ENCODE measurements around the gene ASTN2. TPM values are rescaled to one million over a fixed set of nuclear protein-coding genes. Genes with fewer than 3 reads are reported as not detected.

Gene ASTN2
- total and polyA plus RNA-seq, 2 experiments from 2014 or later: 7.0 to 24.6 TPM

DNA sequence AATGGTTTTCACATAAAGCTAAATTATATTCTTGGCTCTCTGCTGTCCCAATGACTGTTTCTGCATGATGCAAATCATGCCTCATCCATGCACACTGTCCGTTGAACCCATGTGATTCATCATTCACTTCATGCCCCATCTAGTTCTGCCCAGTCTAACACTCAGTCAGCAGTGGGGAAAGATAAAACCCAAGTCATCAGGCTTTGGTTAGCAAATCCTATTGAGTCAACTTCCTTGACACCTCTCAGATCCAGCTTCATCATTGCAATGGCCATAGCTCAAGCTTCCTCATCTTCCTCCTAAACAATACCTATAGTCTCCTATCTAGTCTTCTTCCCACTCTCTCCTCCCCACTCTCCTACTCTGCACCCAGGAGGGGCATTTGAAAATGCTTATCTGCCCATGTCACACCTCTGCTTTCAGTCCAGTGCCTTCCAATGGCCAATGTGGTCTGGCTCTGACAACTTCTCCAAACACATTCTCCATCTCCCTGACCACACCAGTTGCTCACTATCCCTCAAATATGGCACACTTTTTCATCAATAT lies 993.8 kb downstream of the ASTN2 start:
- no peaks in the 10 kb centered on the region for H3K9me3 Mint-ChIP-seq

More for the DNA sequence above, 993.8 kb downstream of the ASTN2 start:
- H3K4me3 ChIP-seq: no peak overlapping the region
- H3K27ac Mint-ChIP-seq: no peak overlapping the region
- H3K79me2 ChIP-seq (replicated peaks; ENCODE audit: insufficient read depth): no peaks in the 10 kb centered on the region
- H3K36me3 ChIP-seq (ENCODE audit: insufficient read depth): no peaks in the 10 kb centered on the region
- H3K4me3 Mint-ChIP-seq: no peak overlapping the region
- DNase-seq (ENCODE audit: low spot score) (no peak), ATAC-seq (no peak)
- TF ChIP-seq, protein P1, sequence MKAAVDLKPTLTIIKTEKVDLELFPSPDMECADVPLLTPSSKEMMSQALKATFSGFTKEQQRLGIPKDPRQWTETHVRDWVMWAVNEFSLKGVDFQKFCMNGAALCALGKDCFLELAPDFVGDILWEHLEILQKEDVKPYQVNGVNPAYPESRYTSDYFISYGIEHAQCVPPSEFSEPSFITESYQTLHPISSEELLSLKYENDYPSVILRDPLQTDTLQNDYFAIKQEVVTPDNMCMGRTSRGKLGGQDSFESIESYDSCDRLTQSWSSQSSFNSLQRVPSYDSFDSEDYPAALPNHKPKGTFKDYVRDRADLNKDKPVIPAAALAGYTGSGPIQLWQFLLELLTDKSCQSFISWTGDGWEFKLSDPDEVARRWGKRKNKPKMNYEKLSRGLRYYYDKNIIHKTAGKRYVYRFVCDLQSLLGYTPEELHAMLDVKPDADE (IDR thresholded peaks at IDR 0.05): no peak
- TF ChIP-seq, protein P2, sequence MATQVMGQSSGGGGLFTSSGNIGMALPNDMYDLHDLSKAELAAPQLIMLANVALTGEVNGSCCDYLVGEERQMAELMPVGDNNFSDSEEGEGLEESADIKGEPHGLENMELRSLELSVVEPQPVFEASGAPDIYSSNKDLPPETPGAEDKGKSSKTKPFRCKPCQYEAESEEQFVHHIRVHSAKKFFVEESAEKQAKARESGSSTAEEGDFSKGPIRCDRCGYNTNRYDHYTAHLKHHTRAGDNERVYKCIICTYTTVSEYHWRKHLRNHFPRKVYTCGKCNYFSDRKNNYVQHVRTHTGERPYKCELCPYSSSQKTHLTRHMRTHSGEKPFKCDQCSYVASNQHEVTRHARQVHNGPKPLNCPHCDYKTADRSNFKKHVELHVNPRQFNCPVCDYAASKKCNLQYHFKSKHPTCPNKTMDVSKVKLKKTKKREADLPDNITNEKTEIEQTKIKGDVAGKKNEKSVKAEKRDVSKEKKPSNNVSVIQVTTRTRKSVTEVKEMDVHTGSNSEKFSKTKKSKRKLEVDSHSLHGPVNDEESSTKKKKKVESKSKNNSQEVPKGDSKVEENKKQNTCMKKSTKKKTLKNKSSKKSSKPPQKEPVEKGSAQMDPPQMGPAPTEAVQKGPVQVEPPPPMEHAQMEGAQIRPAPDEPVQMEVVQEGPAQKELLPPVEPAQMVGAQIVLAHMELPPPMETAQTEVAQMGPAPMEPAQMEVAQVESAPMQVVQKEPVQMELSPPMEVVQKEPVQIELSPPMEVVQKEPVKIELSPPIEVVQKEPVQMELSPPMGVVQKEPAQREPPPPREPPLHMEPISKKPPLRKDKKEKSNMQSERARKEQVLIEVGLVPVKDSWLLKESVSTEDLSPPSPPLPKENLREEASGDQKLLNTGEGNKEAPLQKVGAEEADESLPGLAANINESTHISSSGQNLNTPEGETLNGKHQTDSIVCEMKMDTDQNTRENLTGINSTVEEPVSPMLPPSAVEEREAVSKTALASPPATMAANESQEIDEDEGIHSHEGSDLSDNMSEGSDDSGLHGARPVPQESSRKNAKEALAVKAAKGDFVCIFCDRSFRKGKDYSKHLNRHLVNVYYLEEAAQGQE (IDR thresholded peaks at IDR 0.05; ENCODE audit: unreplicated experiment): no peak
- TF ChIP-seq JUNB (IDR thresholded peaks at IDR 0.05; ENCODE audit: unreplicated experiment) (no peak), EZH2phosphoT487 (IDR thresholded peaks at IDR 0.05; ENCODE audit: unreplicated experiment) (no peak), ZNF331 (CRISPR knock-in tag; IDR thresholded peaks at IDR 0.05; ENCODE audit: low read depth) (no peak), STAT1 (IDR thresholded peaks at IDR 0.05; ENCODE audit: unreplicated experiment) (no peak), EZH2 (IDR thresholded peaks at IDR 0.05; ENCODE audit: low read depth, unreplicated experiment) (no peak), ZNF114 (CRISPR knock-in tag; IDR thresholded peaks at IDR 0.05) (no peak), POLR2AphosphoS5 (IDR thresholded peaks at IDR 0.05; ENCODE audit: low read depth) (no peak), CREB1 (CRISPR knock-in tag; IDR thresholded peaks at IDR 0.05; ENCODE audit: low read depth) (no peak), NANOG (IDR thresholded peaks at IDR 0.05; ENCODE audit: borderline replicate concordance) (no peak)
- TF ChIP-seq, protein P3, sequence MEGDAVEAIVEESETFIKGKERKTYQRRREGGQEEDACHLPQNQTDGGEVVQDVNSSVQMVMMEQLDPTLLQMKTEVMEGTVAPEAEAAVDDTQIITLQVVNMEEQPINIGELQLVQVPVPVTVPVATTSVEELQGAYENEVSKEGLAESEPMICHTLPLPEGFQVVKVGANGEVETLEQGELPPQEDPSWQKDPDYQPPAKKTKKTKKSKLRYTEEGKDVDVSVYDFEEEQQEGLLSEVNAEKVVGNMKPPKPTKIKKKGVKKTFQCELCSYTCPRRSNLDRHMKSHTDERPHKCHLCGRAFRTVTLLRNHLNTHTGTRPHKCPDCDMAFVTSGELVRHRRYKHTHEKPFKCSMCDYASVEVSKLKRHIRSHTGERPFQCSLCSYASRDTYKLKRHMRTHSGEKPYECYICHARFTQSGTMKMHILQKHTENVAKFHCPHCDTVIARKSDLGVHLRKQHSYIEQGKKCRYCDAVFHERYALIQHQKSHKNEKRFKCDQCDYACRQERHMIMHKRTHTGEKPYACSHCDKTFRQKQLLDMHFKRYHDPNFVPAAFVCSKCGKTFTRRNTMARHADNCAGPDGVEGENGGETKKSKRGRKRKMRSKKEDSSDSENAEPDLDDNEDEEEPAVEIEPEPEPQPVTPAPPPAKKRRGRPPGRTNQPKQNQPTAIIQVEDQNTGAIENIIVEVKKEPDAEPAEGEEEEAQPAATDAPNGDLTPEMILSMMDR (conservative IDR thresholded peaks at IDR 0.05; ENCODE audit: low read depth in 2 of 2): no peak
- TF ChIP-seq, protein P4, sequence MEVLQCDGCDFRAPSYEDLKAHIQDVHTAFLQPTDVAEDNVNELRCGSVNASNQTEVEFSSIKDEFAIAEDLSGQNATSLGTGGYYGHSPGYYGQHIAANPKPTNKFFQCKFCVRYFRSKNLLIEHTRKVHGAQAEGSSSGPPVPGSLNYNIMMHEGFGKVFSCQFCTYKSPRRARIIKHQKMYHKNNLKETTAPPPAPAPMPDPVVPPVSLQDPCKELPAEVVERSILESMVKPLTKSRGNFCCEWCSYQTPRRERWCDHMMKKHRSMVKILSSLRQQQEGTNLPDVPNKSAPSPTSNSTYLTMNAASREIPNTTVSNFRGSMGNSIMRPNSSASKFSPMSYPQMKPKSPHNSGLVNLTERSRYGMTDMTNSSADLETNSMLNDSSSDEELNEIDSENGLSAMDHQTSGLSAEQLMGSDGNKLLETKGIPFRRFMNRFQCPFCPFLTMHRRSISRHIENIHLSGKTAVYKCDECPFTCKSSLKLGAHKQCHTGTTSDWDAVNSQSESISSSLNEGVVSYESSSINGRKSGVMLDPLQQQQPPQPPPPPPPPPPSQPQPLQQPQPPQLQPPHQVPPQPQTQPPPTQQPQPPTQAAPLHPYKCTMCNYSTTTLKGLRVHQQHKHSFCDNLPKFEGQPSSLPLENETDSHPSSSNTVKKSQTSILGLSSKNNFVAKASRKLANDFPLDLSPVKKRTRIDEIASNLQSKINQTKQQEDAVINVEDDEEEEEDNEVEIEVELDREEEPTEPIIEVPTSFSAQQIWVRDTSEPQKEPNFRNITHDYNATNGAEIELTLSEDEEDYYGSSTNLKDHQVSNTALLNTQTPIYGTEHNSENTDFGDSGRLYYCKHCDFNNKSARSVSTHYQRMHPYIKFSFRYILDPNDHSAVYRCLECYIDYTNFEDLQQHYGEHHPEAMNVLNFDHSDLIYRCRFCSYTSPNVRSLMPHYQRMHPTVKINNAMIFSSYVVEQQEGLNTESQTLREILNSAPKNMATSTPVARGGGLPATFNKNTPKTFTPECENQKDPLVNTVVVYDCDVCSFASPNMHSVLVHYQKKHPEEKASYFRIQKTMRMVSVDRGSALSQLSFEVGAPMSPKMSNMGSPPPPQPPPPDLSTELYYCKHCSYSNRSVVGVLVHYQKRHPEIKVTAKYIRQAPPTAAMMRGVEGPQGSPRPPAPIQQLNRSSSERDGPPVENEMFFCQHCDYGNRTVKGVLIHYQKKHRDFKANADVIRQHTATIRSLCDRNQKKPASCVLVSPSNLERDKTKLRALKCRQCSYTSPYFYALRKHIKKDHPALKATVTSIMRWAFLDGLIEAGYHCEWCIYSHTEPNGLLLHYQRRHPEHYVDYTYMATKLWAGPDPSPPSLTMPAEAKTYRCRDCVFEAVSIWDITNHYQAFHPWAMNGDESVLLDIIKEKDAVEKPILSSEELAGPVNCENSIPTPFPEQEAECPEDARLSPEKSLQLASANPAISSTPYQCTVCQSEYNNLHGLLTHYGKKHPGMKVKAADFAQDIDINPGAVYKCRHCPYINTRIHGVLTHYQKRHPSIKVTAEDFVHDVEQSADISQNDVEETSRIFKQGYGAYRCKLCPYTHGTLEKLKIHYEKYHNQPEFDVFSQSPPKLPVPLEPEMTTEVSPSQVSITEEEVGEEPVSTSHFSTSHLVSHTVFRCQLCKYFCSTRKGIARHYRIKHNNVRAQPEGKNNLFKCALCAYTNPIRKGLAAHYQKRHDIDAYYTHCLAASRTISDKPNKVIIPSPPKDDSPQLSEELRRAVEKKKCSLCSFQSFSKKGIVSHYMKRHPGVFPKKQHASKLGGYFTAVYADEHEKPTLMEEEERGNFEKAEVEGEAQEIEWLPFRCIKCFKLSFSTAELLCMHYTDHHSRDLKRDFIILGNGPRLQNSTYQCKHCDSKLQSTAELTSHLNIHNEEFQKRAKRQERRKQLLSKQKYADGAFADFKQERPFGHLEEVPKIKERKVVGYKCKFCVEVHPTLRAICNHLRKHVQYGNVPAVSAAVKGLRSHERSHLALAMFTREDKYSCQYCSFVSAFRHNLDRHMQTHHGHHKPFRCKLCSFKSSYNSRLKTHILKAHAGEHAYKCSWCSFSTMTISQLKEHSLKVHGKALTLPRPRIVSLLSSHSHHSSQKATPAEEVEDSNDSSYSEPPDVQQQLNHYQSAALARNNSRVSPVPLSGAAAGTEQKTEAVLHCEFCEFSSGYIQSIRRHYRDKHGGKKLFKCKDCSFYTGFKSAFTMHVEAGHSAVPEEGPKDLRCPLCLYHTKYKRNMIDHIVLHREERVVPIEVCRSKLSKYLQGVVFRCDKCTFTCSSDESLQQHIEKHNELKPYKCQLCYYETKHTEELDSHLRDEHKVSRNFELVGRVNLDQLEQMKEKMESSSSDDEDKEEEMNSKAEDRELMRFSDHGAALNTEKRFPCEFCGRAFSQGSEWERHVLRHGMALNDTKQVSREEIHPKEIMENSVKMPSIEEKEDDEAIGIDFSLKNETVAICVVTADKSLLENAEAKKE (CRISPR knock-in tag; IDR thresholded peaks at IDR 0.05): no peak
- H4K20me1 ChIP-seq (replicated peaks; ENCODE audit: insufficient read depth): 0 out of 2 replicates have a peak, but pooled peaks cover 3% of the 10 kb centered on the region
- no peaks in the 10 kb centered on the region for H3K4me1 Mint-ChIP-seq
- H3K27me3 Mint-ChIP-seq (ENCODE audit: insufficient read depth, low read depth, poor library complexity): no peaks in the 10 kb centered on the region
- H3K4me1 ChIP-seq (ENCODE audit: insufficient read depth): no peaks in the 10 kb centered on the region
- H3K27ac ChIP-seq (ENCODE audit: low read depth): no peak overlapping the region
- H3K4me2 ChIP-seq: no peak overlapping the region
- no peaks in the 10 kb centered on the region for H3F3A ChIP-seq (replicated peaks; ENCODE audit: low read depth)
- H2AFZ ChIP-seq: no peak overlapping the region
- no peaks in the 10 kb centered on the region for H3K27me3 ChIP-seq (ENCODE audit: insufficient read depth)
- peaks cover 6% of the 10 kb centered on the region; the same call in 1 of the 3 replicates for H3K36me3 Mint-ChIP-seq (ENCODE audit: low read depth)
- no peaks in the 10 kb centered on the region; the same call in 1 of the 2 replicates for H3K9me2 ChIP-seq (ENCODE audit: insufficient read depth)

Measured in GM23338 (cell line).